ENCODE results near the gene TNIK.

The TNIK gene

DNA sequence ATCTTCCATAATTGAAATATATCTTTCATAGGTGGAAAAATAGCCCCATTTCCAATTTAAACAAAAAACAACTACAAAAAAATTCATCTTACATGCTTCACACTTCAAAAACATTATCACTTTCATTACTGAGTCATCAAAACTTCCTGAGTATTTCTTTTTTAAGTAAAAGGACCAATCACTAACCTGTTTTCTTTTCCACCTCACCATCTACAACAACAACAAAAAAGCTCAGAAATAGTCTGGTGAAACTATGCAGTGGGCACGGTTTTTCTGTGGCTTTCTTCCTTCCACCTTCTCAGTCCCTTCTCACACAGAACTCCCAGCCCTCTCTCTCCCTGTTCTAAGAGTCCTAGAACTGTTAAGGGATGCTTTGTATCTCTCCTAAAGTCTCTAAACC lies 20.3 kb upstream of the TNIK start:
- no peaks in the 10 kb centered on the region for H3K27me3 ChIP-seq (ENCODE audit: insufficient read depth, low read length, poor library complexity, severe bottlenecking)
- H3K9me2 ChIP-seq (replicated peaks; ENCODE audit: low read depth, low read length): no peaks in the 10 kb centered on the region
- H3K9me3 ChIP-seq (ENCODE audit: insufficient read depth, low read depth, low read length): no peaks in the 10 kb centered on the region
- H2AFZ ChIP-seq (ENCODE audit: low read length): peak overlapping the region; percentile 66
- H3K9ac ChIP-seq (ENCODE audit: low read depth, low read length, poor library complexity, severe bottlenecking): no peak overlapping the region
- H4K20me1 ChIP-seq (ENCODE audit: insufficient read depth, low read length, poor library complexity, severe bottlenecking): no peaks in the 10 kb centered on the region
- TF ChIP-seq EZH2phosphoT487 (IDR thresholded peaks at IDR 0.05; ENCODE audit: borderline replicate concordance): no peak
- TF ChIP-seq, protein P1, sequence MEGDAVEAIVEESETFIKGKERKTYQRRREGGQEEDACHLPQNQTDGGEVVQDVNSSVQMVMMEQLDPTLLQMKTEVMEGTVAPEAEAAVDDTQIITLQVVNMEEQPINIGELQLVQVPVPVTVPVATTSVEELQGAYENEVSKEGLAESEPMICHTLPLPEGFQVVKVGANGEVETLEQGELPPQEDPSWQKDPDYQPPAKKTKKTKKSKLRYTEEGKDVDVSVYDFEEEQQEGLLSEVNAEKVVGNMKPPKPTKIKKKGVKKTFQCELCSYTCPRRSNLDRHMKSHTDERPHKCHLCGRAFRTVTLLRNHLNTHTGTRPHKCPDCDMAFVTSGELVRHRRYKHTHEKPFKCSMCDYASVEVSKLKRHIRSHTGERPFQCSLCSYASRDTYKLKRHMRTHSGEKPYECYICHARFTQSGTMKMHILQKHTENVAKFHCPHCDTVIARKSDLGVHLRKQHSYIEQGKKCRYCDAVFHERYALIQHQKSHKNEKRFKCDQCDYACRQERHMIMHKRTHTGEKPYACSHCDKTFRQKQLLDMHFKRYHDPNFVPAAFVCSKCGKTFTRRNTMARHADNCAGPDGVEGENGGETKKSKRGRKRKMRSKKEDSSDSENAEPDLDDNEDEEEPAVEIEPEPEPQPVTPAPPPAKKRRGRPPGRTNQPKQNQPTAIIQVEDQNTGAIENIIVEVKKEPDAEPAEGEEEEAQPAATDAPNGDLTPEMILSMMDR (conservative IDR thresholded peaks at IDR 0.05; ENCODE audit: low read length): no peak
- H3F3A ChIP-seq (ENCODE audit: low read depth): no peaks in the 10 kb centered on the region
- no peaks in the 10 kb centered on the region for H3K36me3 ChIP-seq (ENCODE audit: insufficient read depth, low read length)
- H3K4me1 ChIP-seq (ENCODE audit: insufficient read depth, low read length, poor library complexity, severe bottlenecking): no peaks in the 10 kb centered on the region
- H3K79me2 ChIP-seq (ENCODE audit: insufficient read depth, low read length): no peaks in the 10 kb centered on the region
- no peak overlapping the region for H3K4me2 ChIP-seq (ENCODE audit: low read depth, low read length, poor library complexity, severe bottlenecking)
- no peak overlapping the region for H3K4me3 ChIP-seq (ENCODE audit: low read length, poor library complexity, severe bottlenecking)

DNA sequence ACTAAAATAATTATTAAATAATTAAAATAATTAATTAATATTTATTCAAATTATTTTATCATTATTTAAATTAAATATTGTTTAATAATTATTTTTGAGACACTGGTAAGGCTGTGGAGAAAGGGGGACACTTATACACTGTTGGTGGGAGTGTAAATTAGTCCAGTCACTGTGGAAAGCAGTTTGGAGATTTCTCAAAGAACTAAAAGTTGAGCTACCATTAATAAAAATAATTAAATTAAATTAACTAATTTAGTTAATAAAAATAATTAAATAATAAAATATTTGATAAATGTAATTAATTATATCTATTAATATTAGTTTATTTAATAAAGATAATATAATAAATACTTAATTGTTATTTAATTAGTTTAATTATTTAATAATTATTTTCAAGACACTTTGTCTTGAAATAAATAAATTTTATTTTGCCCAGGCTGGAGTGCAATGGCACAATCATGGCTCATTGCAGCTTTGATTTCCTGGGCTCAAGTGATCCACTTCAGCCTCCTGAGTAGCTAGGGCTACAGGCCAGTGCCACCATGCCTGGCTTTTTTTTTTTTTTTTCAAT lies 16.4 kb upstream of the TNIK start:
- no peaks in the 10 kb centered on the region for H3K4me1 ChIP-seq (ENCODE audit: insufficient read depth, low read length, poor library complexity, severe bottlenecking)
- no peaks in the 10 kb centered on the region for H3K36me3 ChIP-seq (ENCODE audit: insufficient read depth, low read length)
- no peak overlapping the region for H3K4me2 ChIP-seq (ENCODE audit: low read depth, low read length, poor library complexity, severe bottlenecking)
- no peak overlapping the region for H2AFZ ChIP-seq (ENCODE audit: low read length)
- H3K27me3 ChIP-seq (ENCODE audit: insufficient read depth, low read length, poor library complexity, severe bottlenecking): no peaks in the 10 kb centered on the region
- H3K79me2 ChIP-seq (ENCODE audit: insufficient read depth, low read length): no peaks in the 10 kb centered on the region
- H3K9ac ChIP-seq (ENCODE audit: low read depth, low read length, poor library complexity, severe bottlenecking): no peak overlapping the region
- H4K20me1 ChIP-seq (ENCODE audit: insufficient read depth, low read length, poor library complexity, severe bottlenecking): no peaks in the 10 kb centered on the region
- TF ChIP-seq, protein P1 (conservative IDR thresholded peaks at IDR 0.05; ENCODE audit: low read length): no peak
- no peak for TF ChIP-seq EZH2phosphoT487 (IDR thresholded peaks at IDR 0.05; ENCODE audit: borderline replicate concordance)
- H3K9me2 ChIP-seq (replicated peaks; ENCODE audit: low read depth, low read length): no peaks in the 10 kb centered on the region
- H3K4me3 ChIP-seq (ENCODE audit: low read length, poor library complexity, severe bottlenecking): no peak overlapping the region
- H3F3A ChIP-seq (ENCODE audit: low read depth): no peaks in the 10 kb centered on the region
- H3K9me3 ChIP-seq (ENCODE audit: insufficient read depth, low read depth, low read length): no peaks in the 10 kb centered on the region

DNA sequence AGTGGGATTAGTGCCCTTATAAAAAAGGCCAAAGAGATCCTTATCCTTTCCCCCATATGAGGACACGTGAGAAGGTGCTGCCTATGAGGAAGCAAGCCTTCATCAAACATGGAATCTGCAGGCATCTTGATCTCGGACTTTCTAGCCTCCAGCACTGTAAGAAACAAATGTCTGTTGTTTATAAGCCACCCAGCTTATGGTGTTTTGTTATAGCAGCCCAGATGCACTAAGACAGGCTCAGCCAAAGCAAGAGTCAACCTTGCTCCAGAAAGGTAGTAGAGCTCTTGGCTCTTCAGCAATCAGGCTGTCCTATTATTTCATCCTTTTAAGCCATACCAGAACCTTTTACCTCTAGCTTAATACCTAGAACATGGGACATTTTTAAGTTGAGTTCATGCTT lies 12.3 kb upstream of the TNIK start:
- Histone ChIP-seq H3K9ac (ENCODE audit: low read depth, low read length, poor library complexity, severe bottlenecking) (no peak overlapping the region), H3K27me3 (ENCODE audit: insufficient read depth, low read length, poor library complexity, severe bottlenecking) (no peaks in the 10 kb centered on the region), H3F3A (ENCODE audit: low read depth) (no peaks in the 10 kb centered on the region), H3K9me2 (replicated peaks; ENCODE audit: low read depth, low read length) (no peaks in the 10 kb centered on the region), H2AFZ (ENCODE audit: low read length) (0 out of 2 replicates have a peak overlapping the region, but pooled peaks have one; percentile 9), H3K4me3 (ENCODE audit: low read length, poor library complexity, severe bottlenecking) (no peak overlapping the region), H3K9me3 (ENCODE audit: insufficient read depth, low read depth, low read length) (no peaks in the 10 kb centered on the region), H3K4me1 (ENCODE audit: insufficient read depth, low read length, poor library complexity, severe bottlenecking) (no peaks in the 10 kb centered on the region), H3K4me2 (ENCODE audit: low read depth, low read length, poor library complexity, severe bottlenecking) (no peak overlapping the region), H3K79me2 (ENCODE audit: insufficient read depth, low read length) (no peaks in the 10 kb centered on the region), H3K36me3 (ENCODE audit: insufficient read depth, low read length) (no peaks in the 10 kb centered on the region), H4K20me1 (ENCODE audit: insufficient read depth, low read length, poor library complexity, severe bottlenecking) (no peaks in the 10 kb centered on the region)
- no peak for TF ChIP-seq EZH2phosphoT487 (IDR thresholded peaks at IDR 0.05; ENCODE audit: borderline replicate concordance)
- TF ChIP-seq, protein P1 (conservative IDR thresholded peaks at IDR 0.05; ENCODE audit: low read length): no peak

Measured in Loucy (cell line).